Measurements from ENCODE around the gene CPZ. TPM values are rescaled to one million over a fixed set of nuclear protein-coding genes. Genes with fewer than 3 reads are reported as not detected.

The CPZ gene
- total RNA-seq, 6 experiments from 2014 or later: 0.24 to 0.80 (median 0.74) TPM; not detected in 1

DNA sequence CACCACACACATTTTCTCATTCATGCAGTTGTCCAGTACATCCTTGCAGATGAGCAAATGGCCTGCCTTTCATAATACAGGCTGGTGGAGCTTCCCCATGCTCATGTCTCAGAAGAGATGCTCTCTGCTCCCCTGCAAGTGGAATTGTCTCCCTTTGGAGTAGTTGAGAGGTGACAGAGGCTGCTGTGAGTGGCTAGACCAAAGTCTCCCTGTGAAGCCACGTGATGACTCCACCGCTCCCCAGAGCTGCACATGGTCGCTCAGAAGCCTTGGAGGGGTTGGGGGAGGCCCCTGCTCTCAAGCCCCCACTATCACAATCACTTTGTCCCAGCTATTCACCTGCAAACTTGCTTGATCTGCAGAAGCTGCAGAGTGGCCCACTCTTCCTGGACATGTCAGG lies 13.8 kb upstream of the CPZ start:
- no peaks in the 10 kb centered on the region for H3K4me1 ChIP-seq
- no peaks in the 10 kb centered on the region for H3K9me3 ChIP-seq
- WGBS (ENCODE audit: insufficient coverage, low coverage, low lambda C conversion rate, missing lambda C conversion rate): 56% methylated on average over 3 of the region's 3 CpGs
- H3K27ac ChIP-seq: no peak overlapping the region
- intact Hi-C loops (cut with DNase I): no loop called here
- ATAC-seq (no peak), DNase-seq (peak in 1 of 3 donors; percentile 29)
- H3K27me3 ChIP-seq: peaks cover 0 to 12% of the 10 kb centered on the region in 2 donors
- H3K4me3 ChIP-seq: no peak overlapping the region
- H3K36me3 ChIP-seq: no peaks in the 10 kb centered on the region
- no peak for TF ChIP-seq POLR2A (IDR thresholded peaks at IDR 0.05)
- no peak for TF ChIP-seq CTCF (IDR thresholded peaks at IDR 0.05)

DNA sequence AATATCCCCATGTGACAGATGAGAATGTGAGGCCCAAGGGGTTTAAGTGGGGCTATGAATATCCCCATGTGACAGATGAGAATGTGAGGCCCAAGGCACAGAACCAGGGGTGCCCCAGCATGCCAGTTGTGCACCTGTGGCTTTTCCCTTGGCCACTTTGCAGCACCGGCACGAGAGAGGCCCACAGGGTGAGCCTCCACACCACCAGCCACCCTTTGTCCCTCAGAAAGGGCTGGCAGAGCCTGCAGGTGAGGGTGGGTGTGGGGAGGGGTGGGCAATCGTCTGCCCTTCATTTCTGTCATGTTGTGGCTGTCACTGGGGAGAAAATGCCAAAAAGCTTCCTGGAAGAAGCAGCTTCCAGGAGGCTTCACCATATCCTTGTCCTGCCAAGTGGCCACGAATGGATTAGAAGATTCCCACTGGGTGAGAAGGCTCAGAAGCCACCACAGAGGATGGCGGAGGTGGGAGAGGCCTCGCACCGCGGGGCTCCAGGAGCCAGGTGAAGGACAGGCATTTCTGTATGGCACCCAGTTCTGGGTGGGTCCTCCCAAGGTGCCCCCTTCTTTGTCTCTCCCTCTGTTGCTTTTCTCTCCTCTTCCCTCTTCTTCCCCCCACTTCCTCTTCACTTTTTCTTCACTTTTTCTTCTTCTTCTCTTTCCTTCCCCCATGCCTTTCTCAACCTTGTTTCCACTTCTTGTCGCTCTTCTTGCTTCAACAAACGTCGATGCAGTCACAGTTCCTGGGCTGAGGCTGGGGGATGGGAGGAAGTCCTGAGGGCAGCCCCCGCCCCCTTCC lies 12.8 kb upstream of the CPZ start:
- Histone ChIP-seq H3K9me3 (no peaks in the 10 kb centered on the region), H3K27me3 (peaks cover 0 to 12% of the 10 kb centered on the region in 2 donors), H3K4me1 (no peaks in the 10 kb centered on the region), H3K4me3 (no peak overlapping the region), H3K36me3 (no peaks in the 10 kb centered on the region), H3K27ac (no peak overlapping the region)
- 10% methylated on average over 7 of the region's 12 CpGs for WGBS (ENCODE audit: insufficient coverage, low coverage, low lambda C conversion rate, missing lambda C conversion rate)
- intact Hi-C loops (cut with DNase I): no loop called here
- no peak for TF ChIP-seq CTCF (IDR thresholded peaks at IDR 0.05)
- TF ChIP-seq POLR2A (IDR thresholded peaks at IDR 0.05): no peak
- DNase-seq (peak in 1 of 3 donors; percentile 16), ATAC-seq (no peak)

DNA sequence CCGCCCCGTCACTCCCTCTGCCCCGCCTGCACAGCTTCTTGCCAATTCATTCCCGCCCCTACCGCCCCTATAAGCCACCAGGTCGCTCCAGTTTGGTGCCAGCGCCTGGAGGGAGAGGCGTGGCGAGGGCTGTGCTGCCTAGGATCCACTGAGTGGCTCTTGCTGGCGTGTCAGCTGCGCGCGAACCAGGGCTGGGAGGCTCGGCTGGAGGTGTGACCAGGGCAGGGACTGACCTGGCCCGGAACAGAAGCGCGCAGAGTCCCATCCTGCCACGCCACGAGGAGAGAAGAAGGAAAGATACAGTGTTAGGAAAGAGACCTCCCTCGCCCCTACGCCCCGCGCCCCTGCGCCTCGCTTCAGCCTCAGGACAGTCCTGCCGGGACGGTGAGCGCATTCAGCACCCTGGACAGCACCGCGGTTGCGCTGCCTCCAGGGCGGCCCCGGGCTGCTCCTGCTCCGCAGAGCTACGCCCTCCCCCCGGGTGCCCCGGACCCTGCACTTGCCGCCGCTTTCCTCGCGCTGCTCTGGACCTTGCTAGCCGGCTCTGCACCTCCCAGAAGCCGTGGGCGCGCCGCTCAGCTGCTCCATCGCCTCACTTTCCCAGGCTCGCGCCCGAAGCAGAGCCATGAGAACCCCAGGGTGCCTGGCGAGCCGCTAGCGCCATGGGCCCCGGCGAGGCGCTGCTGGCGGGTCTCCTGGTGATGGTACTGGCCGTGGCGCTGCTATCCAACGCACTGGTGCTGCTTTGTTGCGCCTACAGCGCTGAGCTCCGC lies 12.1 kb upstream of the CPZ start, which contains the start of gene GPR78:
GPR78 (plus strand) TSS at position 72 of the 773 bp plus-strand sequence; CDS start at position 663, 591 bp downstream.
- no peaks in the 10 kb centered on the region for H3K36me3 ChIP-seq
- H3K4me1 ChIP-seq: no peaks in the 10 kb centered on the region
- no peak within 1 kb of the TSS for H3K27ac ChIP-seq
- intact Hi-C loops (cut with DNase I): no loop called here
- no peaks in the 10 kb centered on the region for H3K9me3 ChIP-seq
- WGBS (ENCODE audit: insufficient coverage, low coverage, low lambda C conversion rate, missing lambda C conversion rate): 4% methylated on average over 23 of the region's 63 CpGs
- H3K4me3 ChIP-seq: no peak within 1 kb of the TSS
- TF ChIP-seq CTCF (IDR thresholded peaks at IDR 0.05) (no peak), POLR2A (IDR thresholded peaks at IDR 0.05) (no peak)
- peaks cover 0 to 12% of the 10 kb centered on the region in 2 donors for H3K27me3 ChIP-seq
- peak in 2 of 3 donors; percentile 41 to 62 for DNase-seq
- ATAC-seq: peak; percentile 62 to 88 (median 70)

GRCh38 chr4:8581094-8581861 lies 11.3 kb upstream of the CPZ start:
- intact Hi-C loops (cut with DNase I): no loop called here
- 76% methylated on average over 19 of the region's 66 CpGs for WGBS (ENCODE audit: insufficient coverage, low coverage, low lambda C conversion rate, missing lambda C conversion rate)
- TF ChIP-seq POLR2A (IDR thresholded peaks at IDR 0.05) (no peak), CTCF (IDR thresholded peaks at IDR 0.05) (no peak)
- H3K27me3 ChIP-seq: peaks cover 0 to 12% of the 10 kb centered on the region in 2 donors
- no peaks in the 10 kb centered on the region for H3K9me3 ChIP-seq
- ATAC-seq (no peak), DNase-seq (peak in 1 of 3 donors; percentile 44)
- H3K27ac ChIP-seq: no peak overlapping the region
- H3K4me1 ChIP-seq: no peaks in the 10 kb centered on the region
- no peak overlapping the region for H3K4me3 ChIP-seq
- H3K36me3 ChIP-seq: no peaks in the 10 kb centered on the region
